IMR-90 (cell line): ENCODE results near the gene MID2.

Experiments used
- BHLHE40 ChIP-seq: fragments of 150-350 bp; IDR thresholded peaks from 2 replicates; pipeline ENCODE4 v1.6.1; 2016; ENCODE audit warnings: mild to moderate bottlenecking, low read depth, low read length
- CEBPB ChIP-seq: IDR thresholded peaks from 2 replicates; pipeline ENCODE4 v1.6.1; 2012; ENCODE audit warnings: low read depth, low read length, improper control_type of control experiment
- CTCF ChIP-seq: conservative IDR thresholded peaks from 2 replicates; pipeline ENCODE4 v1.5.1; 2012; ENCODE audit warnings: mild to moderate bottlenecking, low read depth, low read length, improper control_type of control experiment
- FOS ChIP-seq: fragments of 150-350 bp; IDR thresholded peaks from 2 replicates; pipeline ENCODE4 v1.6.1; 2016; ENCODE audit warnings: low read depth, low read length
- MAFK ChIP-seq: IDR thresholded peaks from 2 replicates; pipeline ENCODE4 v1.6.1; 2012; ENCODE audit warnings: low read depth, low read length, improper control_type of control experiment
- MXI1 ChIP-seq: IDR thresholded peaks from 2 replicates; pipeline ENCODE4 v1.6.1; 2012; ENCODE audit warnings: low read depth, mild to moderate bottlenecking, low read length, moderate library complexity, borderline replicate concordance
- NFE2L2 ChIP-seq: fragments of 150-350 bp; IDR thresholded peaks from 2 replicates; pipeline ENCODE4 v1.6.1; 2016; ENCODE audit warnings: low read depth, mild to moderate bottlenecking, low read length
- POLR2A ChIP-seq: IDR thresholded peaks from 2 replicates; pipeline ENCODE4 v1.6.1; 2012; ENCODE audit warnings: mild to moderate bottlenecking, low read depth, low read length
- RAD21 ChIP-seq: IDR thresholded peaks from 2 replicates; pipeline ENCODE4 v1.6.1; 2012; ENCODE audit warnings: low read length, improper control_type of control experiment
- RCOR1 ChIP-seq: IDR thresholded peaks from 2 replicates; pipeline ENCODE4 v1.6.1; 2012; ENCODE audit warnings: mild to moderate bottlenecking, low read length, improper control_type of control experiment; ENCODE audit not compliant: insufficient replicate concordance
- RFX5 ChIP-seq: IDR thresholded peaks from 2 replicates; pipeline ENCODE4 v1.8.0; 2012; ENCODE audit warnings: low read depth, mild to moderate bottlenecking, low read length, moderate library complexity
- SMC3 ChIP-seq: fragments of 150-350 bp; IDR thresholded peaks from 2 replicates; pipeline ENCODE4 v1.6.1; 2016; ENCODE audit warnings: low read depth, mild to moderate bottlenecking, antibody characterized with exemption, low read length, moderate library complexity
- USF2 ChIP-seq: fragments of 150-350 bp; IDR thresholded peaks from 2 replicates; pipeline ENCODE4 v1.6.1; 2017; ENCODE audit warnings: mild to moderate bottlenecking, antibody characterized with exemption, low read length, low read depth

- no peak for TF ChIP-seq POLR2A
- TF ChIP-seq CTCF, result no peak
- no peak for TF ChIP-seq FOS
- no peak for TF ChIP-seq RCOR1
- no peak for TF ChIP-seq MXI1
- TF ChIP-seq BHLHE40, result no peak
- TF ChIP-seq USF2, result no peak
- TF ChIP-seq RFX5, result no peak
- TF ChIP-seq SMC3, result no peak
- TF ChIP-seq NFE2L2, result no peak
- no peak for TF ChIP-seq MAFK
- no peak for TF ChIP-seq RAD21
- no peak for TF ChIP-seq CEBPB
These were observed 2.6 kb upstream of the MID2 start for GRCh38 chrX:107823042-107823441.
